GM18517 (cell line): ENCODE results near the gene PLXNA2.

Experiments
- ATAC-seq: cut with Tn5 transposase; IDR thresholded peaks from one replicate; pipeline ENCODE4 v1.9.1; 2021; ENCODE audit warnings: mild to moderate bottlenecking, moderate library complexity; ENCODE audit not compliant: unreplicated experiment

Gene PLXNA2

DNA sequence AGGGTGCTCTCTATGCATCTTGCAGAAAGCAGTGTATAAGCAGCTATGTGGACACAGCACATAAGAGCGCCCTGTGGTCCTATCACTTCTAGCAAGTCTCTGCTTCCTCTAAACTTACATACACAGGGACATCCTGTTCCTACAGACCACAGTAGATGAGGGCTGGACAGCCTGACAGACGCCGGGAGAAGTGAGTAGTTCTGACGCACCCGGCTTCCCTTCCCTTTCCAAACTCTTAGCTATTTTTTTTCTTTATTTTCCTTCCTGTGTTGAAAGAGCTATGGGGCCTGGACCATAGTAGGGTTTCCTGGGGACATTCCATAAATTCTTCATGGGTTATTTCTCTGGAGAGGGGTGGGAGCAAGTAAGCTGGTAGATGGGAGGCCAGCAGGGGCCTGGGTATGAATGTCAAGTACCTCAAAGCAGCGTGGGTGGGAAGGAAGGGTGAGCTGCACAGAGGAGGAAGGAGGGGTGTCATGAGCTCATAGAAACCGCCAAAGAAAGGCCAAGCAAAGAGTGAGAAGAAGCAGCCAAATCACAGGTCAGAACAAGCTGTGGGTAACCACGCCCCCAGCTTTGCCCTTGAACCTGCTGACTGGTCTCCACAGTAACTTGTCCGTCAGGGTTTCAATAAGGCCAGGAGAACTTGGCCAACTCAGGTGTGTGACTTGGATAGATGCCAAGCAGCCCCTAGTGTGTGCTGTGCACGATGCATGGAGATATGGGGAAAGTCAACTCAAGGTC lies 36.6 kb downstream of the PLXNA2 start:
- no peak for ATAC-seq

DNA sequence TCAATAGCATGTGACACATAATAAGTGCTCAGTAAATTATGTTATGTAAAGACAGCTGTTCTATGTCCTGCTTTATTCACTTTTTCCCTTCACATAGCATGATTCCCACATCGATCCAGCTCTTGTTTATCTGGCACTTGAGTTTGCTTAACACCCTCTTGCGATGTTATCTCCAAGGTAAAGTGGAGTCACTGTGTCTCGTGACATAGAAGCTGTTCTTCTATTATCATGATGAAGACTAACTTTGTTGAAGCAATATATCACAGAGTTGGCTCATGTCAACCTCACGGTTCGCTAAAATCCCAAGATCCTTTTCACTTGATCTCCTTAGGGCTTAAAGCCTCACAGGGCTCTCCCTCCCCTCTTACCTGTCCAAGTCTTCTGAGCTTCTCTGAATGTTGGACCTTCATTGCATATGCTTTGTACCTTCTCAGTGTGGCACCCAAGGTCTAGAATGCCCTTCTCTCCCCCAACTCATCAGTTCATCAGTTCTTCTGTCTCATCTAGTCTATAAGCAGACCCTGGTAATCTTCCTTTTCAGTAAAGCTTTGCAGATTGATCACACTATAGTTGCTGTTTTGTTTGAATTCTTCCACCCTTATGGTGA lies 38.0 kb downstream of the PLXNA2 start:
- ATAC-seq, result no peak

- ATAC-seq, result no peak
Observed at GRCh38 chr1:208205216-208206013, 38.8 kb downstream of the PLXNA2 start.

GRCh38 chr1:208204779-208205178 lies 39.4 kb downstream of the PLXNA2 start:
- ATAC-seq, result no peak

DNA sequence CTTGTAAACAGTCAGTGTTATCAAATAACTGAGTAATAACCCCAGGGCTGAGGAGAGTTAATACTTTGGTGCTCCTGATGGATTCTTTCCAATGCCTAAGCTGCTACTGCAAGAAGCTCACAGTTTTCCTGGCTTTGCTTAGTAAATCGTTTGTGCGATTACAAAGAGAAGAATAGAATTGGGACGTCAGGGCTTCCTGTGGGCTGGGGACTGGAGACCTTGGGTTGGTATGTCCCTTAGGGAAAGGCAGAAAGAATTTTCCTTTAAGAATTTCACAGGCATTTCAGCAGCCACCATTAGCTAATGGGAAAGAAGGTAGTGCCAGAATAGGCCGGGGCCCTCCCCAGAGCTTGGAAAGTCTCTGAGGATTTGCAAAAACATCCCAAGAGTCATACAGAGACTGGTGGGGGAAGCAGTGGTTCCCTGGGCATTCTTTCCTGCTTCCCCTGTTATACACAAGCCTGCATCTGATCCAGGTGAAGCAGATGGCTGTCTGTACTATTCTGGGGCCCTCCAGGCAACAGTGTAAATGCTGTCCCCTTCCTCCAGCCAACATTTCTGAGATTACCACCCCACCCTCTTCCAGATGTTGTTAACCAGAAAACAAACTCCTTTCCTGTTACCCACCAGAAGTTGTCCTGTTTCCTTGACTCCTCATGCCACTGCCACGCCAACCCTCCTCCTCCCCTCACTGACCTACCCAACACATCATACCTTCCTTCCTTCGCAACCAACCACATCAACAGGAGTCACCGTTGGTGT lies 40.2 kb downstream of the PLXNA2 start:
- no peak for ATAC-seq

GRCh38 chr1:208203127-208203847 lies 40.9 kb downstream of the PLXNA2 start:
- no peak for ATAC-seq

GRCh38 chr1:208202333-208202995 lies 41.7 kb downstream of the PLXNA2 start:
- no peak for ATAC-seq

DNA sequence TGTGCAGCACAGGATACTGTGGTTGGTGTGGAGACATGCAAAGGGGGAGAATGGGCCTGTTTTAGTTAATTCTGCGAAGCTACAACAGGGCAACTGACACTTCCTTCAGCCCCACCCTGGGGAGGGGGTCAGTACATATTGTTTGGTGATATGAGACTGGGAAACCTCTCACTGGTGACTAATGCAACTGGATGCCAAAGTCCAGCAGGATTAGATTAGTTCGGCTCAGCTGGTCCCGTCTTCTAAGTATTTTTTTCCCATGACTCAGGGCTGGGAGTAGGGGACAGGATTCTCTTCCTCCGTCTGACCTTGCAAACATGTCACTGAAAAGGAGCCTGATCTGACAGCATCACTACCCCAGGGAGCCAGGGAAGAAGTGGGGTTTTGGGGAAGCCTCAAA lies 43.0 kb downstream of the PLXNA2 start:
- ATAC-seq, result no peak

DNA sequence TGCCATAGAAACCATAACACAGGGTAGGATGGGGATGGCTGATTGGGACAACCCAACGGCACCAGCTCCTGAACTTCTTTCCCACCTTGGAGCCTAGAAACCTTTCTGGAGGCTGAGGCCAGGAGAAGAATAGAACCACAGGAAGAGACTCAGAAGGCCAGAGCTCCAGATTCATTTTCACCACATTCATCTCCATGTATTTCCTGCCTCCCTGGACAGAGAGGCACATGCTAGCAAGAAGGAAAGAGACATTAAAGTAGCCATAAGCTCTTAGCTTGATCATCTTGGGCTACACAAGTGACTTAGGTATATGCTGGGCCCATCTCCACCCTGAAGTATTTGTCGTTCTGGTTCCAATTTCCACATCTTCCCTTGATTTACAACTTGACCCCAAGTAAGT lies 44.1 kb downstream of the PLXNA2 start:
- no peak for ATAC-seq

DNA sequence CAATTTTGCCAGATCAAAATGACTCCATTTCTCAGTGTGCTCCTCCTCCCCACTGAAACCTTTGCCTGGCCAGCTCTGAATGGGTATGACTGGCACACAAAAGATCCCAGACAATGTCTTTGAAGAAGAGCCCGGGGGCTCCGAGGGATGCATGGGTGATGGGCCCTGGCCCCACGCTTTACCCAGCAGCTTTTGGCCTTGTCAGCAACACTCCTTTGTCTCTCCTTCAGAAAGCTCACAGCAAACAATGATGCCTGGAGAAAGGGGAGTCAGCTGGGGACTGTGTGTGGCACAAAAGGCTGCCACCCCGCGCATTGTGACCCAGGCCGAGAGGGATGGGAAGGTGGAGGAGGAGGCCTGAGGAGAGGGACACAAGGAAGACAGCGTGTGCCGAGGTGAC lies 45.9 kb downstream of the PLXNA2 start:
- no peak for ATAC-seq

DNA sequence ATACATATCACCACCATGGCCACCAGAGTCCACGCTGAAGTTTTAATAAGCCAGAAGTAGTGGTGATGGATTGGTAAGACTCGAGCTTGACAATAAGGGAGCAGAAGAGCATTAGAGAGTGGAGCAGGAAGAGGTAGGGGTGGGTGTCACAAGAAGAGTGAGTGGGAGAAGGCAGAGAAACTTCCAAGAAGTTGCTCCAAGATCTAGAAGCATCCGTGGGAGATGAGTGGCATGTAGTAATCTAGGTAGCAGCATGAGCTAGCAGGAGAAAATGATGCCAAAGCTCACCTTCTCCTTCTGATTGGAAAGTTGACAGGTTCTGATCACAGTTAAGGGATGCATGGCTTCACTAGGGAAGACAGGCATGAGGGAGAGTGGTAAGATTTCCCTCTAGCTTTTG lies 49.2 kb downstream of the PLXNA2 start:
- ATAC-seq, result no peak

DNA sequence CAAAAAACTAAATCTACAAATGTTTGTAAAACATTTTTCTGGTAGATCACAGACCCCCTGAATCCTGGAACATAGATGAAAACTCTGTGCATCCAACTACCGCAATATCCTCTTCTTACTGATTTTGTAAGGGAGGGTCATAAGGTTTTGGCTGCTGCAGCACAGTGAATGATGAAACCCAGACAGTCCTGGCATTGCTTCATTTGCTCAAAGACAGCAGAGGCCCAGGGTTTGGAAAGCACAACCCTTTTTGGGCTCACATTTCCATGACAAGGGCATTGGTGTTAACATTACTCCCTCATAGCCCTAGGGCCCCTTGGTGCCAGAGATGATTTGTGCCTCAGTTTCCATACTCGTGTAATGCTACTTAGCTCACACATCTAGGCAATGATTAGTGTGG lies 51.2 kb downstream of the PLXNA2 start:
- no peak for ATAC-seq

DNA sequence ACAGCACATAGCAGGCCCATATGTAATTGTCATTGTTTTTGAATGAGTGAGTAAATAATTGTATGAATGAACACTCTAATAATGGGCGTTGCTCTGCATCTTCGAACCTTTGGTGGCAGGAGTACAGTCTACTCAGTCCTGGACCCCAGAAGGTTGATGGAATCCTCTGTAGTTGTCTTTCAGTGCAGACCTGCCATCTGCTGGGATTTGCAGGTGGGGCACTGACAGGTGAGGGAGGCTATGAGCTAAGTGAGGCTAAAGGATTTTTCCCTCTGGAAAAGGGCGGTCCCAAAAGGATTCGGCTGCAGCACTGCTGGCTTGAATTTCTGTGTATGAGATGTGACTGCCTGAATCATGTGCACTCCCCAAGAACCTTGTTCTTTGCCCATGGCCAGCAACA lies 53.4 kb downstream of the PLXNA2 start:
- no peak for ATAC-seq

DNA sequence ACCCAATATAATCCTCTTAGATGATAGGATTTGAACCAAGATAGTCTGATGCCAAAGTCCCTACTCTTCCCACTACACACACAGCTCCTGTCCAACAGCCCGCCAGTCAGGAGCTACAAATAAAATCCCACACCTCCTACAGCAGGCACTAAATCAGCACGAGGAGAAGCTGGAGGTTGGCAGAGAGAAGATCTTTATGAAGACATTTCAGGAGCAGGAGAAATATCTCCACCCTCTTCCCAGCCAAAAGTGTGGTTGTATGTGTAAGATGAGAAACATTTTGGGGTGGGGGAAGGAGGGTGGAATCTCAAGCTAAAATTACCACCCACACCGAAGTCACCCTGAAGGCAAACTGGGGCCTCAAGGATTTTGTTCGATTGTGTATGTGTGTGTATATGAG lies 54.5 kb downstream of the PLXNA2 start:
- no peak for ATAC-seq

- no peak for ATAC-seq
Observed at GRCh38 chr1:208189183-208189582, 55.0 kb downstream of the PLXNA2 start.

DNA sequence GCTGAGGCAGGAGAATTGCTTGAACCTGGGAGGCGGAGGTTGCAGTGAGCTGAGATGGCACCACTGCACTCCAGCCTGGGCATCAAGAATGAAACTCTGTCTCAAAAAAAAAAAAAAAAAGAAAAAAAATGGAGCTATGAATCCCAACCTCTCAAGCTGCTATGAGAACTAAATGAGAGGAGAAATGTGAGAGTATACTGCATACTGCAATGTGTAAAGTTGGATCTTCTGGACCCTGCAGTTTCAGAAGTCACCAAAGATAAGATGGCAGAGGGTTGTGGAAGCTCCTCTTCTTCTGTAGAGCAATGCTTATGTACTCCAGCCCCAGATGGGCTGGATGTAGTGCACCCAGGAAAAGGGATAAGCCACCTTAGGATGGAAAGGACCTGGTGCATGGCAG lies 55.6 kb downstream of the PLXNA2 start:
- ATAC-seq, result no peak

DNA sequence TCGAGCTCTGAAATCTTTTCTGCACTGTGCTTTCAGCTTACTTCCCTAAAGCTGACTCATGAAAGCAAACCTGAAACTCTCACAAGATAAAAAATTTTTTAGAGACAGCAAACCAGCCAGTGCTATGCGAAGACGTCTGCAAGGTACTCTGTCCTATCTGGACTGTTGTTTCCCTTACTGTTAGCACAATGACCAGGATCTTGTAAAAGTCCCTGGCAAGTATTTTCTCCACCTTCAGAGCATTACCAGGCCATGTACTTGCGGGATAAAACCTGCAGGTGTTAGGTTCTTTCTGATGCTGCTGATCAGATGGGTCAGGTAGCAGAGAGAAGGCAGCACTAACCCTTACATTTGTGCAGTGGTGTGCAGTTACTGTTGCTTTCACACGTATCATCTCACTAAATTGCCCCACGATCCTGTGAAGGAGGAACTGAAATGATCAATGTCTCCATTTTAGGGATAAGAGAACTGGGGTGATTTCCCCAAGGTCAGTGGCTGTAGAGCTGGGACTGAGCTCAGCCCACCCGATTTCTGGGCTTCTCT lies 56.6 kb downstream of the PLXNA2 start:
- ATAC-seq, result peak; percentile 80

- ATAC-seq, result no peak
Observed at GRCh38 chr1:208185801-208186231, 58.4 kb downstream of the PLXNA2 start.

DNA sequence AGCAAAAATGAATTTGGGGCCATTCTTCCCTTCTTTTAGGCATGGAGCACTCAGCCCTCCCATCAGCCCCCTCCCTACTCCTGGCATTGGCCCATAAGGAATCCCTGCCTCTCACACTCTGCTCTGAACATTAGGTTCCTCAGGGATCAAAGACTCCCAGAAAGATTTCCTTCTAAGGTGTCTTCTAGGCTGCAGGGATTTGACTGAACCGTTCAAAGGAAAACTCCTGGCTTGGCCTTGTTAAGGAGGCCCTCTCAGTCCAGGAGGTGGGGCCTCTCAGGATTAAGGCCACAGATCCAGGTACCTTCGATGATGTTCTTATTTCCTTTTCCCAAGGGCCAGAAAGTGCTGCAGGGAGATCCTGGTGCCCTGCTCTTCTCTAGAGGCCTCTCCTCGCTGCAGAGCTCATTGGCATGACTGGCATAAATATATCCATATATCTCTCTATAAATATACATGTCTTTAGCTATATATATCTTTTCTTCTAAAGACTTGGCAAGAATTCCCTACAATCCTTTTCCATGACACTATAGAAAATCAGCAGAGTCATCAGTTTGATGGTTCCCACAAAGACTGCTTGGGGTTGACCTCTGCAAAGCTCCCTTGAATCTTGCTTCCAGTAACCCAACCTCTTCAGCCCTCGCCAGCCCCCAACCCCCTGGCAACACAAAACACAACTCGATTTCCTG lies 59.1 kb downstream of the PLXNA2 start:
- no peak for ATAC-seq
